HG03565 (cell line): ENCODE measurements around the gene AMPD2.
"Not testable (repeated sequence)": the region's sequence is repeated elsewhere in the genome, so short reads cannot be mapped to it uniquely, and the experiment has no call there.

Experiments
- ATAC-seq: cut with Tn5 transposase; IDR thresholded peaks from one replicate; pipeline ENCODE4 v1.9.1; 2021; ENCODE audit warnings: mild to moderate bottlenecking, moderate library complexity; ENCODE audit not compliant: unreplicated experiment

The AMPD2 gene

DNA sequence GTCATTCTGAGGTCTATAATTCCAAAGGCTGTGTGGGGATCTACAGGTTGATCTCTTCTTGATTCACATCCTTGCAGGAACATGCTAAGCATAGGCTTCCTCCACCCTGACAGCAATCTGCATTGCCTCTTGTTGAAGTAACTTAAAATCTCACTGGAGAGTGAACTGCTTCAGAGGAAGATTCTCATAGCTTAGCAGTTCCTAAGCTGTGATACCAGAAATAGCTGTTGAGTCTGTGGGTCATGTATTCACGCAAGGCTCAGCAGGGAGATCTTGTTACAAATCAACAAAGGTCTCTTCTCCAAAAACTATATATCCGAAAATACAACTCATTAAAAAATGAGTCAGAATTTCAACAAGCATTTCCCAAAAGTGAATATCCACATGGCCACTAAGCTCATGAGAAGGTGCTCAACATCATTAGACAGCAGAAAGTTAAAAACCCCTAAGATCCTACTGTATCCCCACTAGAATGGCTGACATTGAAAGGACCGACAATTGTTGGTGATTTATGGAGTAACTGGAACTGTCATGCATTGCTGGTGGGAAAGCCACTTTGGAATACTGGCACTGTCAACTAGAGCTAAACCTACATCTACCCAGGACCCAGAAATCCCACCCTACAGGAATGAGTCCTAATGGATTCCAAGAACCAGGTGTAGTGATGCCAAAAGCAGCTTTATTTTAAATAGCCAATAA is 57.2 kb downstream of the AMPD2 start:
- not testable (repeated sequence) for ATAC-seq

DNA sequence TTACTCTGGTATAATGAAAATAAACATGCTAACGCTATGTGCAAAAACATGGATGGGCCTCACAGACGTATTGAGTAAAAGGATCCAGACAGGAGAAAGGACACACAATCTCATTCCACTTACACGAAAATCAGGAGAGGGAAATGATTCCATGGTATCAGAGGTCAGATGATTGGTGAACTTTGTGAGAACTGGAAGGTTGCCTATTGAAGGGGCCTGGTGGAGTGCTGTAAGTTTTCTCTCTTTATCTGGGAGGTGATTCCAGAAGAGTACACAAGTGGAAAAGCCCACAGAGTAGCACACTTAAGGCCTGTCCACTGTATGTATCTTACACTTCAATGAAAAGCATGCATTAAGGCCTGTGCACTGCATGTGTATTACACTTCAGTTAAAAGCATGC is 57.8 kb downstream of the AMPD2 start:
- no peak for ATAC-seq

GRCh38 chr1:109678637-109679036 is 59.0 kb downstream of the AMPD2 start:
- not testable (repeated sequence) for ATAC-seq
